ENCODE measurements around the gene ARL14.

The ARL14 gene

GRCh38 chr3:160638184-160638583 is 38.8 kb upstream of the ARL14 start:
- Histone ChIP-seq H3K27me3 (no peaks in the 10 kb centered on the region), H3K4me1 (ENCODE audit: control insufficient read depth in 1 of 2, insufficient read depth in 1 of 2, low read depth in 1 of 2, low read length in 1 of 2) (no peaks in the 10 kb centered on the region), H3K36me3 (no peaks in the 10 kb centered on the region), H3K4me3 (ENCODE audit: low read depth in 1 of 2, low read length in 1 of 2) (no peak overlapping the region), H3K27ac (no peak overlapping the region), H3K9me3 (no peaks in the 10 kb centered on the region)
- no peak for TF ChIP-seq CTCF (IDR thresholded peaks at IDR 0.05)

GRCh38 chr3:160641665-160642309 is 35.2 kb upstream of the ARL14 start:
- Histone ChIP-seq H3K9me3 (no peaks in the 10 kb centered on the region), H3K36me3 (no peaks in the 10 kb centered on the region), H3K27ac (no peak overlapping the region), H3K4me3 (ENCODE audit: low read depth in 1 of 2, low read length in 1 of 2) (no peak overlapping the region), H3K4me1 (ENCODE audit: control insufficient read depth in 1 of 2, insufficient read depth in 1 of 2, low read depth in 1 of 2, low read length in 1 of 2) (no peaks in the 10 kb centered on the region), H3K27me3 (no peaks in the 10 kb centered on the region)
- no peak for TF ChIP-seq CTCF (IDR thresholded peaks at IDR 0.05)

- Histone ChIP-seq H3K36me3 (no peaks in the 10 kb centered on the region), H3K27ac (no peak overlapping the region), H3K9me3 (no peaks in the 10 kb centered on the region), H3K4me3 (ENCODE audit: low read depth in 1 of 2, low read length in 1 of 2) (no peak overlapping the region), H3K4me1 (ENCODE audit: control insufficient read depth in 1 of 2, insufficient read depth in 1 of 2, low read depth in 1 of 2, low read length in 1 of 2) (no peaks in the 10 kb centered on the region), H3K27me3 (no peaks in the 10 kb centered on the region)
- no peak for TF ChIP-seq CTCF (IDR thresholded peaks at IDR 0.05)
Observed at GRCh38 chr3:160643994-160644393, 33.0 kb upstream of the ARL14 start.

- no peak overlapping the region for H3K27ac ChIP-seq
- H3K4me1 ChIP-seq (ENCODE audit: control insufficient read depth in 1 of 2, insufficient read depth in 1 of 2, low read depth in 1 of 2, low read length in 1 of 2) = no peaks in the 10 kb centered on the region
- H3K4me3 ChIP-seq (ENCODE audit: low read depth in 1 of 2, low read length in 1 of 2) = no peak overlapping the region
- no peak for TF ChIP-seq CTCF (IDR thresholded peaks at IDR 0.05)
- no peaks in the 10 kb centered on the region for H3K9me3 ChIP-seq
- no peaks in the 10 kb centered on the region for H3K27me3 ChIP-seq
- no peaks in the 10 kb centered on the region for H3K36me3 ChIP-seq
Observed at GRCh38 chr3:160644491-160644890, 32.5 kb upstream of the ARL14 start.

GRCh38 chr3:160648701-160649100 is 28.3 kb upstream of the ARL14 start:
- H3K27me3 ChIP-seq = no peaks in the 10 kb centered on the region
- H3K36me3 ChIP-seq = no peaks in the 10 kb centered on the region
- H3K4me3 ChIP-seq (ENCODE audit: low read depth in 1 of 2, low read length in 1 of 2) = no peak overlapping the region
- TF ChIP-seq CTCF (IDR thresholded peaks at IDR 0.05) = no peak
- no peaks in the 10 kb centered on the region for H3K9me3 ChIP-seq
- H3K4me1 ChIP-seq (ENCODE audit: control insufficient read depth in 1 of 2, insufficient read depth in 1 of 2, low read depth in 1 of 2, low read length in 1 of 2) = no peaks in the 10 kb centered on the region
- no peak overlapping the region for H3K27ac ChIP-seq
